G401.6 (cell line): Measurements from ENCODE around the gene RAB1B.

ENCODE experiments used
- FAIRE-seq: peaks from 2 replicates; lab custom pipeline; 2012; peaks lifted over from hg19 to GRCh38; lab: Jason Lieb, UNC

Gene RAB1B

GRCh38 chr11:66268244-66268951, at the start of gene RAB1B:
RAB1B (plus strand) TSS chr11:66268639; CDS start chr11:66268680, 41 bp downstream.
- peak; percentile 98 for FAIRE-seq

- FAIRE-seq, result no peak
Measured at GRCh38 chr11:66218846-66219620, 49.4 kb upstream of the RAB1B start.

GRCh38 chr11:66219846-66220565, 48.4 kb upstream of the RAB1B start:
- no peak for FAIRE-seq

- FAIRE-seq, result no peak
Measured at GRCh38 chr11:66220566-66220935, 47.9 kb upstream of the RAB1B start.

- no peak for FAIRE-seq
Measured at GRCh38 chr11:66221012-66221411, 47.4 kb upstream of the RAB1B start.

GRCh38 chr11:66221726-66222236, 46.7 kb upstream of the RAB1B start:
- FAIRE-seq, result no peak

GRCh38 chr11:66222358-66223149, 45.9 kb upstream of the RAB1B start:
- FAIRE-seq, result peak; percentile 60

- FAIRE-seq, result no peak
Measured at GRCh38 chr11:66224226-66224855, 44.1 kb upstream of the RAB1B start.

- FAIRE-seq, result no peak
Measured at GRCh38 chr11:66225066-66225465, 43.4 kb upstream of the RAB1B start.

- FAIRE-seq, result no peak
Measured at GRCh38 chr11:66226101-66226500, 42.3 kb upstream of the RAB1B start.

GRCh38 chr11:66227700-66228099, 40.7 kb upstream of the RAB1B start:
- no peak for FAIRE-seq

GRCh38 chr11:66228521-66228920, 39.9 kb upstream of the RAB1B start:
- no peak for FAIRE-seq

- FAIRE-seq, result no peak
Measured at GRCh38 chr11:66230156-66230555, 38.3 kb upstream of the RAB1B start.

- no peak for FAIRE-seq
Measured at GRCh38 chr11:66230978-66231377, 37.5 kb upstream of the RAB1B start.

- no peak for FAIRE-seq
Measured at GRCh38 chr11:66231561-66231960, 36.9 kb upstream of the RAB1B start.

- FAIRE-seq, result no peak
Measured at GRCh38 chr11:66232769-66233168, 35.7 kb upstream of the RAB1B start.

GRCh38 chr11:66233301-66233700, 35.1 kb upstream of the RAB1B start:
- no peak for FAIRE-seq

- FAIRE-seq, result no peak
Measured at GRCh38 chr11:66235141-66235540, 33.3 kb upstream of the RAB1B start.

GRCh38 chr11:66237867-66238266, 30.6 kb upstream of the RAB1B start:
- FAIRE-seq, result no peak

GRCh38 chr11:66238786-66239413, 29.5 kb upstream of the RAB1B start:
- no peak for FAIRE-seq

- FAIRE-seq, result no peak
Measured at GRCh38 chr11:66239511-66239910, 28.9 kb upstream of the RAB1B start.
